ENCODE measurements around the gene SEMA4D. TPM values are rescaled to one million over a fixed set of nuclear protein-coding genes. Genes with fewer than 3 reads are reported as not detected.
A peak's percentile ranks its signal among the peaks of the same experiment; 100 is the strongest.

The SEMA4D gene
- total and polyA plus RNA-seq, 9 of the 15 experiments (the other 6 are each of a cell fraction or from before 2014, with no cell fraction given) = 0.38 to 5.1 (median 1.8) TPM

GRCh38 chr9:89491694-89492093 is 6.2 kb downstream of the SEMA4D start (continued):
- TF ChIP-seq PBX2 (CRISPR knock-in tag; IDR thresholded peaks at IDR 0.05; ENCODE audit: low read depth) = no peak
- TF ChIP-seq PBX2 (tag; conservative IDR thresholded peaks at IDR 0.05; ENCODE audit: low read depth) = no peak
- TF ChIP-seq SREBF2 (CRISPR knock-in tag; IDR thresholded peaks at IDR 0.05) = no peak
- no peak for TF ChIP-seq ELF2 (CRISPR knock-in tag; IDR thresholded peaks at IDR 0.05)

- Histone ChIP-seq H3K9me3 (replicated peaks; ENCODE audit: control insufficient read depth, insufficient read depth, low read depth, low read length) (no peaks in the 10 kb centered on the region), H3K4me3 (no peak overlapping the region), H3K36me3 (ENCODE audit: control insufficient read depth, insufficient read depth, low read length) (no peaks in the 10 kb centered on the region), H2AFZ (ENCODE audit: low read depth, low read length) (no peak overlapping the region), H3K27me3 (ENCODE audit: control insufficient read depth in 2 of 2, insufficient read depth in 2 of 2, low read length in 2 of 2) (peaks cover 0 to 18% of the 10 kb centered on the region in 2 experiments; a peak in 3 of 5 replicates), H3K4me1 (replicated peaks in 1 of 2; ENCODE audit: control insufficient read depth in 2 of 2, insufficient read depth in 2 of 2, low read length in 2 of 2) (no peaks in the 10 kb centered on the region), H4K20me1 (replicated peaks; ENCODE audit: control insufficient read depth, insufficient read depth, low read length) (no peaks in the 10 kb centered on the region), H3K9ac (ENCODE audit: insufficient read depth in 1 of 2, low read depth in 2 of 2, low read length in 2 of 2) (no peak overlapping the region), H3K9me1 (ENCODE audit: control insufficient read depth, insufficient read depth, low read length) (no peaks in the 10 kb centered on the region), H3K79me2 (ENCODE audit: control insufficient read depth, insufficient read depth, low read length) (no peaks in the 10 kb centered on the region), H3K27ac (ENCODE audit: extremely low read depth, low read depth, low read length) (no peak overlapping the region), H3K4me2 (ENCODE audit: insufficient read depth, low read length) (no peak overlapping the region)
- CTCF ChIA-PET (ENCODE audit: low intra/inter-chr PET ratio) = no interaction called here
- POLR2A ChIA-PET = no interaction called here
- ATAC-seq (no peak), DNase-seq (ENCODE audit: extremely low read depth in 1 of 4, low spot score in 3 of 4) (no peak), FAIRE-seq (no peak)
- WGBS (ENCODE audit: insufficient coverage, low coverage, missing lambda C conversion rate) = under 1% methylated on average over 13 of the region's 13 CpGs
- intact Hi-C loops (cut with micrococcal nuclease) (no loop called here), in situ Hi-C loops (cut with MboI) (no loop called here)
- no peak for TF ChIP-seq HLTF (IDR thresholded peaks at IDR 0.05)
- TF ChIP-seq RFX5 (IDR thresholded peaks at IDR 0.05; ENCODE audit: low read depth, low read length) = peak; percentile 87
- TF ChIP-seq HDAC8 (tag; IDR thresholded peaks at IDR 0.05) = no peak
- TF ChIP-seq POLR3A (IDR thresholded peaks at IDR 0.05; ENCODE audit: borderline replicate concordance, extremely low read depth, insufficient read depth, insufficient read length) = no peak
- TF ChIP-seq ZNF184 (CRISPR knock-in tag; IDR thresholded peaks at IDR 0.05) = no peak
- BruUV-seq (replicated peaks) = no TSS peak
Measured at GRCh38 chr9:89489548-89490530, 8.1 kb downstream of the SEMA4D start.

Measured in K562 (cell line).